ENCODE data around the gene LMLN. TPM values are rescaled to one million over a fixed set of nuclear protein-coding genes. Genes with fewer than 3 reads are reported as not detected.

The LMLN gene
- polyA plus RNA-seq, 1 donor (not counting 4 experiments of a cell fraction or from before 2014, with no cell fraction given) = 5.2 TPM

DNA sequence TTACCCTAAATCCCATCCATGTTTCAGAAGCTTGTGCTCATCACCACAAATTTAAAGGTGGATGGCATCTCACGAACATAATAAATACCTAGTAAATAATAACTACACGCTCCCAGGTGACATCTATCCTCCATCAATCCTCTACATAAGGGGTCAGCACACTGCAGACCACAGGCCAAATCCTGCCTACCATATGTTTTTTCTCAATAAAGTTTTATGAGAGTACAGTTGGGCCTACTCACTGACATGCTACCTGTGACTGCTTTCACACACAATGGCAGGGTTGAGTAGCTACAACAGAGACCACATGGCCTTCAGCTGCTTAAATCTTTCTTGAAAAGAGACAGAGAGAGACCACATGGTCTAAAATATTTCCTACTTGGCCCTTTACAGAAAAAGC lies 105.9 kb downstream of the LMLN start:
- no peaks in the 10 kb centered on the region for H3K36me3 ChIP-seq (ENCODE audit: control insufficient read depth in 2 of 2, extremely low read depth in 1 of 2, insufficient read depth in 2 of 2, low read length in 2 of 2)
- no peak overlapping the region for H2AFZ ChIP-seq (ENCODE audit: control insufficient read depth, low read length)
- H3K9me1 ChIP-seq (ENCODE audit: control insufficient read depth, extremely low read depth, insufficient read depth, low read length) = no peaks in the 10 kb centered on the region
- H3K4me3 ChIP-seq (ENCODE audit: control insufficient read depth in 2 of 3, extremely low read depth in 1 of 3, insufficient read depth in 2 of 3, low read depth in 1 of 3, low read length in 3 of 3) = no peak overlapping the region
- no peaks in the 10 kb centered on the region for H4K20me1 ChIP-seq (ENCODE audit: control insufficient read depth, extremely low read depth, insufficient read depth, low read length)
- no peak for FAIRE-seq
- no peaks in the 10 kb centered on the region for H3K79me2 ChIP-seq (ENCODE audit: control insufficient read depth, insufficient read depth, low read length)
- H3K9ac ChIP-seq (ENCODE audit: control insufficient read depth, extremely low read depth, insufficient read depth, low read length) = no peak overlapping the region
- H3K27ac ChIP-seq (ENCODE audit: control insufficient read depth, insufficient read depth, low read length) = no peak overlapping the region
- no peak for DNase-seq (ENCODE audit: low read depth, low spot score)
- H3K9me3 ChIP-seq (ENCODE audit: control insufficient read depth, low read depth, low read length) = no peaks in the 10 kb centered on the region
- dilution Hi-C loops (cut with MboI; ENCODE audit: extremely low pct_ligation_motif_present, low sequenced_read_pairs) = no loop called here
- peaks cover 7% of the 10 kb centered on the region for H3K27me3 ChIP-seq (ENCODE audit: control insufficient read depth, extremely low read depth, insufficient read depth, low read length)
- TF ChIP-seq, protein P1, sequence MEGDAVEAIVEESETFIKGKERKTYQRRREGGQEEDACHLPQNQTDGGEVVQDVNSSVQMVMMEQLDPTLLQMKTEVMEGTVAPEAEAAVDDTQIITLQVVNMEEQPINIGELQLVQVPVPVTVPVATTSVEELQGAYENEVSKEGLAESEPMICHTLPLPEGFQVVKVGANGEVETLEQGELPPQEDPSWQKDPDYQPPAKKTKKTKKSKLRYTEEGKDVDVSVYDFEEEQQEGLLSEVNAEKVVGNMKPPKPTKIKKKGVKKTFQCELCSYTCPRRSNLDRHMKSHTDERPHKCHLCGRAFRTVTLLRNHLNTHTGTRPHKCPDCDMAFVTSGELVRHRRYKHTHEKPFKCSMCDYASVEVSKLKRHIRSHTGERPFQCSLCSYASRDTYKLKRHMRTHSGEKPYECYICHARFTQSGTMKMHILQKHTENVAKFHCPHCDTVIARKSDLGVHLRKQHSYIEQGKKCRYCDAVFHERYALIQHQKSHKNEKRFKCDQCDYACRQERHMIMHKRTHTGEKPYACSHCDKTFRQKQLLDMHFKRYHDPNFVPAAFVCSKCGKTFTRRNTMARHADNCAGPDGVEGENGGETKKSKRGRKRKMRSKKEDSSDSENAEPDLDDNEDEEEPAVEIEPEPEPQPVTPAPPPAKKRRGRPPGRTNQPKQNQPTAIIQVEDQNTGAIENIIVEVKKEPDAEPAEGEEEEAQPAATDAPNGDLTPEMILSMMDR (optimal IDR thresholded peaks at IDR 0.05 in 1 of 3, IDR thresholded peaks at IDR 0.05 in 1 of 3, conservative IDR thresholded peaks at IDR 0.05 in 1 of 3; ENCODE audit: extremely low read depth in 1 of 3, insufficient read depth in 2 of 3, low read length in 3 of 3) = no peak
- no peak for TF ChIP-seq EZH2 (IDR thresholded peaks at IDR 0.05; ENCODE audit: low read length)
- H3K4me2 ChIP-seq (ENCODE audit: control insufficient read depth, extremely low read depth, insufficient read depth, low read depth, low read length) = no peak overlapping the region
- no peaks in the 10 kb centered on the region for H3K4me1 ChIP-seq (ENCODE audit: control insufficient read depth, extremely low read depth, insufficient read depth, low read length)

GRCh38 chr3:198067416-198067815 lies 107.4 kb downstream of the LMLN start:
- H2AFZ ChIP-seq (ENCODE audit: control insufficient read depth, low read length) = no peak overlapping the region
- FAIRE-seq (no peak), DNase-seq (ENCODE audit: low read depth, low spot score) (no peak)
- peaks cover 8% of the 10 kb centered on the region for H3K4me1 ChIP-seq (ENCODE audit: control insufficient read depth, extremely low read depth, insufficient read depth, low read length)
- dilution Hi-C loops (cut with MboI; ENCODE audit: extremely low pct_ligation_motif_present, low sequenced_read_pairs) = no loop called here
- H3K9ac ChIP-seq (ENCODE audit: control insufficient read depth, extremely low read depth, insufficient read depth, low read length) = no peak overlapping the region
- no peak overlapping the region for H3K4me3 ChIP-seq (ENCODE audit: control insufficient read depth in 2 of 3, extremely low read depth in 1 of 3, insufficient read depth in 2 of 3, low read depth in 1 of 3, low read length in 3 of 3)
- no peaks in the 10 kb centered on the region for H3K9me1 ChIP-seq (ENCODE audit: control insufficient read depth, extremely low read depth, insufficient read depth, low read length)
- H3K27me3 ChIP-seq (ENCODE audit: control insufficient read depth, extremely low read depth, insufficient read depth, low read length) = no peaks in the 10 kb centered on the region
- no peak overlapping the region for H3K4me2 ChIP-seq (ENCODE audit: control insufficient read depth, extremely low read depth, insufficient read depth, low read depth, low read length)
- H3K79me2 ChIP-seq (ENCODE audit: control insufficient read depth, insufficient read depth, low read length) = no peaks in the 10 kb centered on the region
- H3K9me3 ChIP-seq (ENCODE audit: control insufficient read depth, low read depth, low read length) = no peaks in the 10 kb centered on the region
- H3K36me3 ChIP-seq (ENCODE audit: control insufficient read depth in 2 of 2, extremely low read depth in 1 of 2, insufficient read depth in 2 of 2, low read length in 2 of 2) = no peaks in the 10 kb centered on the region
- H4K20me1 ChIP-seq (ENCODE audit: control insufficient read depth, extremely low read depth, insufficient read depth, low read length) = no peaks in the 10 kb centered on the region
- H3K27ac ChIP-seq (ENCODE audit: control insufficient read depth, insufficient read depth, low read length) = no peak overlapping the region
- TF ChIP-seq, protein P1 (optimal IDR thresholded peaks at IDR 0.05 in 1 of 3, IDR thresholded peaks at IDR 0.05 in 1 of 3, conservative IDR thresholded peaks at IDR 0.05 in 1 of 3; ENCODE audit: extremely low read depth in 1 of 3, insufficient read depth in 2 of 3, low read length in 3 of 3) = no peak
- no peak for TF ChIP-seq EZH2 (IDR thresholded peaks at IDR 0.05; ENCODE audit: low read length)

All from keratinocyte (primary cell).